ENCODE results near the gene BSN.

BSN gene

DNA sequence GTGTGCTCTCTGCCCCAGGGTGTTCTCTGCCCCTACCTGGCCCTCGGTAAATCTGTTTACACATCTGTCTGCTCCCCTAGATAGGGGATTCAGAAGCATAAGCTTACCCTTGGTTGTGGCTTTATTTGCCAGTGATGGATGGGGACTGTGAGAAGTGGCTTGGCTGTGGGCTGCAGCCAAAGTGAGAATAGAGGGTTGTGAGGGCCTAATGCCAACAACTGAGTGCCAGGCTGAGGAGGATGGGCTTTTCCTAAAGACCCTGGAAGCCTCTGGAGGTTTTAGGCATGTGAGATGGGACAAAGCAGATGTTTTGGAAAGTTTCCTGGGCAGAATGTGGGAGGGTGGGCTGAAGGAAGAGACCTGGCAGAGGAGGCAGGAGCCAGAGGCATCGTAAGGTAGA, 104.4 kb downstream of the BSN start:
- TF ChIP-seq, protein P1, sequence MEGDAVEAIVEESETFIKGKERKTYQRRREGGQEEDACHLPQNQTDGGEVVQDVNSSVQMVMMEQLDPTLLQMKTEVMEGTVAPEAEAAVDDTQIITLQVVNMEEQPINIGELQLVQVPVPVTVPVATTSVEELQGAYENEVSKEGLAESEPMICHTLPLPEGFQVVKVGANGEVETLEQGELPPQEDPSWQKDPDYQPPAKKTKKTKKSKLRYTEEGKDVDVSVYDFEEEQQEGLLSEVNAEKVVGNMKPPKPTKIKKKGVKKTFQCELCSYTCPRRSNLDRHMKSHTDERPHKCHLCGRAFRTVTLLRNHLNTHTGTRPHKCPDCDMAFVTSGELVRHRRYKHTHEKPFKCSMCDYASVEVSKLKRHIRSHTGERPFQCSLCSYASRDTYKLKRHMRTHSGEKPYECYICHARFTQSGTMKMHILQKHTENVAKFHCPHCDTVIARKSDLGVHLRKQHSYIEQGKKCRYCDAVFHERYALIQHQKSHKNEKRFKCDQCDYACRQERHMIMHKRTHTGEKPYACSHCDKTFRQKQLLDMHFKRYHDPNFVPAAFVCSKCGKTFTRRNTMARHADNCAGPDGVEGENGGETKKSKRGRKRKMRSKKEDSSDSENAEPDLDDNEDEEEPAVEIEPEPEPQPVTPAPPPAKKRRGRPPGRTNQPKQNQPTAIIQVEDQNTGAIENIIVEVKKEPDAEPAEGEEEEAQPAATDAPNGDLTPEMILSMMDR (IDR thresholded peaks at IDR 0.05) = no peak
- no peak for TF ChIP-seq ZFX (IDR thresholded peaks at IDR 0.05; ENCODE audit: borderline replicate concordance)
- no peak overlapping the region for H3K27ac ChIP-seq

DNA sequence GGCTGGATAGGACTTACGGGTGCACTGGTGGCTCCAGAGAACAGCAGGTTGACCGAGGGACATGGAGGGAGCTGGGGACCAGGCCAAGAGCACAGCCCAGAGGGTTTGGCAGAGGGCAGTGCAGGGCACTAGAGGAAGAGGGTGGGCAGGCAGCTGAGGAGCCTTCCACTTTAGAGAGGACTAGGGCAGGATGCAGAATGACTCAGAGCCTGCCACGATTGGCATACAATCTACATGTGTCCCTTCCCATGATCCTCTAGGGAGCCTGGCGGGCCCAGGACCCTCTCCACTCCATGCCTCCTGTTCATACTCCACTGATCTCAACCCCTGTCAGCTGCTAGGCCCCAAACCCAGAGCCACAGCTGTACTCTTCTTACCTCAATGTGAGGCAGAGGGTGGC, 105.5 kb downstream of the BSN start:
- no peak overlapping the region for H3K27ac ChIP-seq
- TF ChIP-seq, protein P1 (IDR thresholded peaks at IDR 0.05) = no peak

DNA sequence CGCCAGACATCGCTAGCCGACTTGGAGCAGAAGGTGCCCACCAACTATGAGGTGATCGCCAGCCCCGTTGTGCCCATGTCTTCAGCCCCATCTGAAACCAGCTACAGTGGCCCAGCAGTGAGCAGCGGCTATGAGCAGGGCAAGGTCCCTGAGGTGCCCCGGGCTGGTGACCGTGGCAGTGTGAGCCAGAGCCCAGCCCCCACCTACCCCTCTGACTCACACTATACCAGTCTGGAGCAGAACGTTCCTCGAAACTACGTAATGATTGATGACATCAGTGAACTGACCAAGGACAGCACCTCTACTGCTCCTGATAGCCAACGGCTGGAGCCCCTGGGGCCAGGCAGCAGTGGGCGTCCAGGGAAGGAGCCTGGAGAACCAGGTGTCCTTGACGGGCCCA, 107.0 kb downstream of the BSN start:
- no peak overlapping the region for H3K27ac ChIP-seq
- TF ChIP-seq, protein P1 (IDR thresholded peaks at IDR 0.05) = no peak
- TF ChIP-seq ZFX (IDR thresholded peaks at IDR 0.05; ENCODE audit: borderline replicate concordance) = no peak

DNA sequence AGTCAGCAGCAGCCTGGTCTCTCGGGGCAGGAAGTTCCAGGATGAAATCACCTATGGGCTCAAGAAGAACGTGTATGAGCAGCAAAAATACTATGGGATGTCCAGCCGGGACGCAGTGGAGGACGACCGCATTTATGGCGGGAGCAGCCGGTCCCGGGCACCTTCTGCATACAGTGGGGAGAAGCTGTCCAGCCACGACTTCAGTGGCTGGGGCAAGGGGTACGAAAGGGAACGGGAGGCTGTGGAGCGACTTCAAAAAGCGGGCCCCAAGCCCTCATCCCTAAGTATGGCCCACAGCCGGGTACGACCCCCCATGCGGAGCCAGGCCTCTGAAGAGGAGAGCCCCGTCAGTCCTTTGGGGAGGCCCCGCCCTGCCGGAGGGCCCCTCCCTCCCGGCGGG, 107.7 kb downstream of the BSN start:
- H3K27ac ChIP-seq = no peak overlapping the region
- TF ChIP-seq ZFX (IDR thresholded peaks at IDR 0.05; ENCODE audit: borderline replicate concordance) = no peak
- TF ChIP-seq, protein P1 (IDR thresholded peaks at IDR 0.05) = no peak

DNA sequence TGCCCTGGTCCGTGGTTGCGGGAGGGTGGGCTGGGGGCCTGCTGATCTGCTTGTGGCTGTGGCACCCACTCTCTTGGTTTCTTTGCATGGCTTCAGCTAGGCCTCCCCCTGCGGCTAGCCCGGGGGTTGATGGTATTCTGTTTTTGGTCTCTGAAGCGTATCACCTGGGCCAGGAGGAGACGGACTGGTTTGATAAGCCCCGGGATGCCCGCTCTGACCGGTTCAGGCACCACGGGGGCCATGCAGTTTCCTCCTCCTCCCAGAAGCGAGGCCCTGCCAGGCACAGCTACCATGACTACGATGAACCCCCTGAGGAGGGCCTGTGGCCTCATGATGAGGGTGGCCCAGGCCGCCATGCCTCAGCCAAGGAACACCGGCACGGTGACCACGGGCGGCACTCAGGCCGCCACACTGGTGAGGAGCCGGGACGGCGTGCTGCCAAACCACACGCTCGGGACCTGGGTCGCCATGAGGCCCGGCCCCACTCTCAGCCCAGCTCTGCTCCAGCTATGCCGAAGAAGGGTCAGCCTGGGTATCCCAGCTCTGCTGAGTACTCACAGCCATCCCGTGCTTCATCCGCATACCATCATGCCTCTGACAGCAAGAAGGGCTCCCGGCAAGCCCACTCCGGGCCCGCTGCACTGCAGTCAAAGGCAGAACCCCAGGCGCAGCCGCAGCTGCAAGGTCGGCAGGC, 108.6 kb downstream of the BSN start:
- H3K27ac ChIP-seq = no peak overlapping the region
- TF ChIP-seq, protein P1 (IDR thresholded peaks at IDR 0.05) = no peak
- TF ChIP-seq ZFX (IDR thresholded peaks at IDR 0.05; ENCODE audit: borderline replicate concordance) = no peak

DNA sequence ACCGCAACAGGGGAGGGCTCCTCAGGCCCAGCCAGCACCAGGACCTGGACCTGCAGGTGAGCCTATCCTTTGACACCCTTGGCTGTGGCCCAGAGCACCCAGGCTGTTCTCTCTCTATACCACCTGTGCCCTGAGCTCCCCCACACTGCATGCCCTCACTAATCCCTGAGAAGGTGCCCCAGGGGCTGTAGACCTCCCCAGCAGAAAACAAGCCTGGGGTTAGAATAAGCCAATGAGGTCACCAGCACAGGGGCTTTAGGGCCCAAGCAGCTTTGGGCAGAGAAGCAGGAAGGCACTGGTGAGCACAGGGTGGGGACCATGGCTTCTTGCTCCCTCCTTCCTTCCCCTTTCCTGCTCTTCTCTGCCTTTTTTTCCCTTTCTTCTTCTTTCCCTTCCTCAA, 109.6 kb downstream of the BSN start:
- TF ChIP-seq, protein P1 (IDR thresholded peaks at IDR 0.05) = no peak
- no peak for TF ChIP-seq ZFX (IDR thresholded peaks at IDR 0.05; ENCODE audit: borderline replicate concordance)
- H3K27ac ChIP-seq = no peak overlapping the region

DNA sequence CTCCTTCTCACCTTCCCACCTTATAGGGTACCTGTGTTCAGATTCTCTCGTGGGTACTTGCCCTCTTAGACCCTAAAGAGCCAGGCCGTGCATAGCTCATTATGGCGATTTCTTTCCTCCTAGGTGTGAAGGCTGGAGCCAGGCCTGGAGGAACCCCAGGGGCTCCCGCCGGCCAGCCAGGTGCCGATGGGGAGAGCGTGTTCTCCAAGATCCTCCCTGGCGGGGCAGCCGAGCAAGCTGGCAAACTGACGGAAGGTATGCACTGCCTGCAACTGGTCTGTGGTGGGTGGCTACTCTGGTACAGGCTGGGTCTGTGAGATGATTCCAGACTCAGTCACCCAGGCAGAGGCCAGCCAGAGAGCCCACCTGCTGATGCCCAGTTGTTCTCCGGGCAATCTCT, 110.0 kb downstream of the BSN start:
- H3K27ac ChIP-seq = no peak overlapping the region
- no peak for TF ChIP-seq ZFX (IDR thresholded peaks at IDR 0.05; ENCODE audit: borderline replicate concordance)
- TF ChIP-seq, protein P1 (IDR thresholded peaks at IDR 0.05) = no peak

All from 22Rv1 (cell line).